DOHH2 (cell line): ENCODE measurements around the gene PRH1.

Experiments used
- H3F3A ChIP-seq: fragments of 200-600 bp; sonication (generic), shearing (Covaris generic); 2 replicates; pipeline ENCODE4 v1.6.0; 2016; ENCODE audit warnings: antibody characterized with exemption, mild to moderate bottlenecking; ENCODE audit not compliant: control insufficient read depth, insufficient read depth
- H3K27ac ChIP-seq: fragments of 200-600 bp; sonication (generic); 2 replicates; pipeline ENCODE4 v1.5.1; 2014; ENCODE audit warnings: low read depth, mild to moderate bottlenecking, low read length, moderate library complexity
- H3K27me3 ChIP-seq: fragments of 200-600 bp; sonication (generic); 2 replicates; pipeline ENCODE4 v1.6.1; 2014; ENCODE audit warnings: mild to moderate bottlenecking, low read length, mixed read lengths; ENCODE audit not compliant: control insufficient read depth
- H3K36me3 ChIP-seq: fragments of 200-600 bp; sonication (generic); 2 replicates; pipeline ENCODE4 v1.6.1; 2014; ENCODE audit warnings: mild to moderate bottlenecking, low read length, moderate library complexity, mixed read lengths; ENCODE audit not compliant: control insufficient read depth
- H3K4me1 ChIP-seq: fragments of 200-600 bp; sonication (generic); 2 replicates; pipeline ENCODE4 v1.6.1; 2014; ENCODE audit warnings: mild to moderate bottlenecking, low read length, mixed read lengths; ENCODE audit not compliant: control insufficient read depth
- H3K4me2 ChIP-seq: fragments of 200-600 bp; sonication (generic); 2 replicates; pipeline ENCODE4 v1.6.0; 2014; ENCODE audit warnings: mild to moderate bottlenecking, low read length, moderate library complexity
- H3K4me3 ChIP-seq: fragments of 200-600 bp; sonication (generic); 2 replicates; pipeline ENCODE4 v1.5.1; 2014; ENCODE audit warnings: mild to moderate bottlenecking, low read length, mixed read lengths
- H3K79me2 ChIP-seq: fragments of 200-600 bp; sonication (generic); 2 replicates; pipeline ENCODE4 v1.6.1; 2014; ENCODE audit warnings: mild to moderate bottlenecking, low read length, mixed read lengths; ENCODE audit not compliant: control insufficient read depth
- H3K9me2 ChIP-seq: fragments of 200-600 bp; sonication (generic); replicated peaks from 2 replicates; pipeline ENCODE4 v1.6.1; 2014; ENCODE audit warnings: mild to moderate bottlenecking, low read length, mixed read lengths; ENCODE audit not compliant: control insufficient read depth
- H3K9me3 ChIP-seq: fragments of 200-600 bp; sonication (generic); 2 replicates; pipeline ENCODE4 v1.6.1; 2014; ENCODE audit warnings: antibody characterized with exemption, low read length, mixed read lengths; ENCODE audit not compliant: control insufficient read depth, insufficient read depth
- H4K20me1 ChIP-seq: fragments of 200-600 bp; sonication (generic); 2 replicates; pipeline ENCODE4 v1.6.0; 2014; ENCODE audit warnings: low read depth, mild to moderate bottlenecking, antibody characterized with exemption, low read length, moderate library complexity; ENCODE audit not compliant: control insufficient read depth, insufficient read depth
- CTCF ChIP-seq: fragments of 200-600 bp; sonication (generic); IDR thresholded peaks from one replicate; pipeline ENCODE4 v1.5.1; 2014; ENCODE audit warnings: antibody characterized with exemption, mild to moderate bottlenecking, low read depth, low read length; ENCODE audit not compliant: poor library complexity, severe bottlenecking
- EZH2phosphoT487 ChIP-seq: fragments of 200-600 bp; sonication (generic); IDR thresholded peaks from 2 replicates; pipeline ENCODE4 v1.6.1; 2017; ENCODE audit warnings: borderline replicate concordance, mild to moderate bottlenecking, antibody characterized with exemption, low read length, moderate library complexity, mixed read lengths

Gene PRH1

GRCh38 chr12:10919809-10920208 lies 35.8 kb upstream of the PRH1 start:
- no peaks in the 10 kb centered on the region for H3F3A ChIP-seq
- H3K79me2 ChIP-seq = no peaks in the 10 kb centered on the region
- no peaks in the 10 kb centered on the region for H3K4me1 ChIP-seq
- no peak overlapping the region for H3K4me3 ChIP-seq
- H3K4me2 ChIP-seq = no peak overlapping the region
- H3K9me3 ChIP-seq = no peaks in the 10 kb centered on the region
- TF ChIP-seq EZH2phosphoT487 (no peak), CTCF (no peak)
- no peak overlapping the region for H3K27ac ChIP-seq
- H3K36me3 ChIP-seq = no peaks in the 10 kb centered on the region
- H4K20me1 ChIP-seq = no peaks in the 10 kb centered on the region
- no peaks in the 10 kb centered on the region for H3K27me3 ChIP-seq
- H3K9me2 ChIP-seq = no peaks in the 10 kb centered on the region

- Histone ChIP-seq H4K20me1 (no peaks in the 10 kb centered on the region), H3K36me3 (no peaks in the 10 kb centered on the region), H3K27ac (no peak overlapping the region), H3K79me2 (no peaks in the 10 kb centered on the region), H3K4me3 (no peak overlapping the region), H3K4me1 (no peaks in the 10 kb centered on the region), H3K9me3 (no peaks in the 10 kb centered on the region), H3K27me3 (no peaks in the 10 kb centered on the region), H3K9me2 (no peaks in the 10 kb centered on the region), H3F3A (no peaks in the 10 kb centered on the region), H3K4me2 (no peak overlapping the region)
- no peak for TF ChIP-seq EZH2phosphoT487
- TF ChIP-seq CTCF = no peak
Observed at GRCh38 chr12:10910380-10910779, 26.3 kb upstream of the PRH1 start.

GRCh38 chr12:10909462-10909861 lies 25.4 kb upstream of the PRH1 start, which contains the start of gene TAS2R13:
TSS of gene TAS2R13 (minus strand) at chr12:10909562. CDS start at chr12:10909298, 264 bp downstream.
- Histone ChIP-seq H3K27me3 (no peaks in the 10 kb centered on the region), H3K36me3 (no peaks in the 10 kb centered on the region), H3K9me3 (no peaks in the 10 kb centered on the region), H3K4me3 (no peak within 1 kb of the TSS), H3F3A (no peaks in the 10 kb centered on the region), H3K27ac (no peak within 1 kb of the TSS), H3K9me2 (no peaks in the 10 kb centered on the region), H3K4me2 (no peak within 1 kb of the TSS), H3K4me1 (no peaks in the 10 kb centered on the region), H4K20me1 (no peaks in the 10 kb centered on the region), H3K79me2 (no peaks in the 10 kb centered on the region)
- TF ChIP-seq CTCF (no peak), EZH2phosphoT487 (no peak)
